HepG2 (cell line): ENCODE data around the gene CIBAR2. TPM values are rescaled to one million over a fixed set of nuclear protein-coding genes. Genes with fewer than 3 reads are reported as not detected.
A peak's percentile ranks its signal among the peaks of the same experiment; 100 is the strongest.

ENCODE experiments used
- ATM ChIP-seq: fragments of 450-650 bp; IDR thresholded peaks from 2 replicates; pipeline ENCODE4 v1.7.1; 2017; ENCODE audit warnings: mild to moderate bottlenecking, borderline replicate concordance
- BCL3 ChIP-seq: sonication (generic); formaldehyde crosslinking; IDR thresholded peaks from 2 replicates; pipeline ENCODE4 v1.5.1; 2020; ENCODE audit warnings: mild to moderate bottlenecking, missing genetic modification reagents, moderate library complexity
- BCL6 ChIP-seq: IDR thresholded peaks from 2 replicates; pipeline ENCODE4 v1.6.1; 2016; ENCODE audit warnings: missing genetic modification reagents, missing compliant biosample characterization
- DMAP1 ChIP-seq: IDR thresholded peaks from 2 replicates; pipeline ENCODE4 v1.6.1; 2016
- LCORL ChIP-seq, 2 experiments: fragments of 450-650 bp in 1 of 2; sonication (generic) in 1 of 2; formaldehyde crosslinking in 1 of 2; IDR thresholded peaks; 2 replicates each; pipeline versions ENCODE4 v1.5.0 to v1.6.1; 2017 to 2020; ENCODE audit warnings: antibody characterized with exemption in 1 of 2, missing genetic modification reagents in 1 of 2
- MAF1 ChIP-seq: sonication (generic); formaldehyde crosslinking; IDR thresholded peaks from 2 replicates; pipeline ENCODE4 v1.5.0; 2020; ENCODE audit warnings: missing genetic modification reagents, borderline replicate concordance
- MAFK ChIP-seq, 2 experiments: IDR thresholded peaks in 1 of 2; conservative IDR thresholded peaks in 1 of 2; 2 replicates each; pipeline ENCODE4 v1.6.1; 2011; ENCODE audit warnings: improper control_type of control experiment in 2 of 2, low read length in 2 of 2
- MIER3 ChIP-seq: IDR thresholded peaks from 2 replicates; pipeline ENCODE4 v1.6.1; 2016; ENCODE audit warnings: missing compliant biosample characterization, borderline replicate concordance
- PAF1 ChIP-seq: IDR thresholded peaks from 2 replicates; pipeline ENCODE4 v1.6.1; 2016; ENCODE audit warnings: missing genetic modification reagents, missing compliant biosample characterization
- TGIF2 ChIP-seq: IDR thresholded peaks from 2 replicates; pipeline ENCODE4 v1.6.1; 2016; ENCODE audit warnings: control low read depth, missing compliant biosample characterization
- ZMYM3 ChIP-seq: sonication (generic); formaldehyde crosslinking; IDR thresholded peaks from 2 replicates; pipeline ENCODE4 v1.5.1; 2020; ENCODE audit warnings: mild to moderate bottlenecking, missing genetic modification reagents
- ZNF749 ChIP-seq: sonication (generic); formaldehyde crosslinking; IDR thresholded peaks from 2 replicates; pipeline ENCODE4 v1.8.0; 2022; ENCODE audit warnings: mild to moderate bottlenecking, missing genetic modification reagents, moderate library complexity, borderline replicate concordance
- polyA plus RNA-seq, 8 experiments: library from polyadenylated mRNA; depleted of rRNA in 3 of 8; stranded (reverse) in 7 of 8; unstranded in 1 of 8; fragments of >200 nt; fragmentation: Illumina TruSeq in 4 of 8; extraction: Trizol in 4 of 8; gene quantifications; 2 replicates each; pipeline versions ENCODE4 v1.2.1 to v1.2.3, GENCODE V29; 2011 to 2016; ENCODE audit warnings: low read depth in 4 of 8, missing spikeins in 1 of 8, mixed read lengths in 1 of 8; ENCODE audit not compliant: insufficient read depth in 1 of 8
- total RNA-seq, 5 experiments: library from RNA; depleted of rRNA; stranded (reverse); fragments of >200 nt; fragmentation: Illumina TruSeq; extraction: Trizol; gene quantifications; 2 replicates each; pipeline ENCODE4 v1.2.3, GENCODE V29; 2016; ENCODE audit warnings: low read depth in 1 of 5
- TF ChIP-seq, protein P1 (sequence below): sonication (generic); formaldehyde crosslinking; IDR thresholded peaks from one replicate; pipeline ENCODE4 v1.5.1; 2020; ENCODE audit warnings: mild to moderate bottlenecking, missing genetic modification reagents; ENCODE audit errors: not compliant biosample characterization
- TF ChIP-seq, protein P2 (sequence below): sonication (generic); formaldehyde crosslinking; IDR thresholded peaks from 2 replicates; pipeline ENCODE4 v1.4.0; 2020; ENCODE audit warnings: missing genetic modification reagents
- TF ChIP-seq, protein P3 (sequence below): sonication (generic); formaldehyde crosslinking; IDR thresholded peaks from 2 replicates; pipeline ENCODE4 v1.4.0; 2020; ENCODE audit warnings: missing genetic modification reagents

CIBAR2 gene
- total and polyA plus RNA-seq, 2 of the 13 experiments (the other 11 are each of a cell fraction or from before 2014, with no cell fraction given), result not detected

DNA sequence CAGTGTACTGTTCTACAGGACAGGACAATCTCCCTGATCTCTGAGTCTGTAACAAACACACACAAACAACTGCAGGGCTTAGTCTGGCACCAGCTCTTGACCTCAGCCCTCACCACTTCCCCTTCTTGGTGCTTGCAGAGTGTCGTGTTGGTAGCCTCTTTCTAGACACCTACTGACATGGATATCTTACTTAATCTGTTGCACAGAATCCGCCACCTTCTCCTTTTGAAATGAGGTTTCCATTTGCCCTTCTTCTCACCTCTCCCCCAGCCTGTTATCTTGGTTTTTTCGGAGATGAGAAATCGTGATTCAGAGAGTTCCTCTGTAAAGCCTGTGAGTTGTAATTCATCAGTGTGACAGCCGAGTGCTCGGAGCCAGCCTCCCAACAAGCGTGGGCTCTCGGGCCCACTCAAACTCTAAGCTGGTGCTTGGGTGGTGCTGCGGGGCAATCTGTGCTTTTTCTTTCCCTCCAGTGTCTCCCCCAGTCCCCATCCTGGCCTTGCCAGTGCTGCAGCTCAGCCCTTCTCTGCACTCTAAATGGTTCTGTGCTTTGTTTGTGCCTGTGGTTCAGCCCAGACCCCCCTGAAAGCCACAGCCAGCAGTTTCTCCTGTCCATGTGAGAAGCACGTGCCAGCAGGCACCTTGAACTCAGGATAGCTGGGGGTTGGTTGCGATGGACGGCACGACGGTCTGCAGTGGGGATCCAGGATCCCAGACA is 56.6 kb downstream of the CIBAR2 start (continued):
- TF ChIP-seq, protein P1, sequence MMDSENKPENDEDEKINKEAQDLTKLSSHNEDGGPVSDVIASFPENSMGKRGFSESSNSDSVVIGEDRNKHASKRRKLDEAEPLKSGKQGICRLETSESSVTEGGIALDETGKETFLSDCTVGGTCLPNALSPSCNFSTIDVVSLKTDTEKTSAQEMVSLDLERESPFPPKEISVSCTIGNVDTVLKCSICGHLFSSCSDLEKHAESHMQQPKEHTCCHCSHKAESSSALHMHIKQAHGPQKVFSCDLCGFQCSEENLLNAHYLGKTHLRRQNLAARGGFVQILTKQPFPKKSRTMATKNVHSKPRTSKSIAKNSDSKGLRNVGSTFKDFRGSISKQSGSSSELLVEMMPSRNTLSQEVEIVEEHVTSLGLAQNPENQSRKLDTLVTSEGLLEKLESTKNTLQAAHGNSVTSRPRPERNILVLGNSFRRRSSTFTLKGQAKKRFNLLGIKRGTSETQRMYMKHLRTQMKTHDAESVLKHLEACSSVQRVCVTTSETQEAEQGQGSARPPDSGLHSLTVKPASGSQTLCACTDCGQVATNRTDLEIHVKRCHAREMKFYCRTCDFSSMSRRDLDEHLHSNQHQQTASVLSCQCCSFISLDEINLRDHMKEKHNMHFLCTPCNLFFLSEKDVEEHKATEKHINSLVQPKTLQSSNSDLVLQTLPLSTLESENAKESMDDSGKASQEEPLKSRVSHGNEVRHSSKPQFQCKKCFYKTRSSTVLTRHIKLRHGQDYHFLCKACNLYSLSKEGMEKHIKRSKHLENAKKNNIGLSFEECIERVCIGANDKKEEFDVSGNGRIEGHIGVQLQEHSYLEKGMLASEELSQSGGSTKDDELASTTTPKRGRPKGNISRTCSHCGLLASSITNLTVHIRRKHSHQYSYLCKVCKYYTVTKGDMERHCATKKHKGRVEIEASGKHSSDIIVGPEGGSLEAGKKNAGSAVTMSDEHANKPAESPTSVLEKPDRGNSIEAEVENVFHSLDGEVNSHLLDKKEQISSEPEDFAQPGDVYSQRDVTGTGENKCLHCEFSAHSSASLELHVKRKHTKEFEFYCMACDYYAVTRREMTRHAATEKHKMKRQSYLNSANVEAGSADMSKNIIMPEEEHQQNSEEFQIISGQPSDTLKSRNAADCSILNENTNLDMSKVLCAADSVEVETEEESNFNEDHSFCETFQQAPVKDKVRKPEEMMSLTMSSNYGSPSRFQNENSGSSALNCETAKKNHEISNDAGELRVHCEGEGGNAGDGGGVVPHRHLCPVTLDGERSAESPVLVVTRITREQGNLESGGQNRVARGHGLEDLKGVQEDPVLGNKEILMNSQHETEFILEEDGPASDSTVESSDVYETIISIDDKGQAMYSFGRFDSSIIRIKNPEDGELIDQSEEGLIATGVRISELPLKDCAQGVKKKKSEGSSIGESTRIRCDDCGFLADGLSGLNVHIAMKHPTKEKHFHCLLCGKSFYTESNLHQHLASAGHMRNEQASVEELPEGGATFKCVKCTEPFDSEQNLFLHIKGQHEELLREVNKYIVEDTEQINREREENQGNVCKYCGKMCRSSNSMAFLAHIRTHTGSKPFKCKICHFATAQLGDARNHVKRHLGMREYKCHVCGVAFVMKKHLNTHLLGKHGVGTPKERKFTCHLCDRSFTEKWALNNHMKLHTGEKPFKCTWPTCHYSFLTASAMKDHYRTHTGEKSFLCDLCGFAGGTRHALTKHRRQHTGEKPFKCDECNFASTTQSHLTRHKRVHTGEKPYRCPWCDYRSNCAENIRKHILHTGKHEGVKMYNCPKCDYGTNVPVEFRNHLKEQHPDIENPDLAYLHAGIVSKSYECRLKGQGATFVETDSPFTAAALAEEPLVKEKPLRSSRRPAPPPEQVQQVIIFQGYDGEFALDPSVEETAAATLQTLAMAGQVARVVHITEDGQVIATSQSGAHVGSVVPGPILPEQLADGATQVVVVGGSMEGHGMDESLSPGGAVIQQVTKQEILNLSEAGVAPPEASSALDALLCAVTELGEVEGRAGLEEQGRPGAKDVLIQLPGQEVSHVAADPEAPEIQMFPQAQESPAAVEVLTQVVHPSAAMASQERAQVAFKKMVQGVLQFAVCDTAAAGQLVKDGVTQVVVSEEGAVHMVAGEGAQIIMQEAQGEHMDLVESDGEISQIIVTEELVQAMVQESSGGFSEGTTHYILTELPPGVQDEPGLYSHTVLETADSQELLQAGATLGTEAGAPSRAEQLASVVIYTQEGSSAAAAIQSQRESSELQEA (CRISPR knock-in tag), result no peak
- TF ChIP-seq DMAP1 (CRISPR knock-in tag) (no peak), MIER3 (CRISPR knock-in tag) (no peak), ZNF749 (0 out of 2 replicates have a peak, but pooled peaks have one; percentile 16), MAFK (conservative IDR thresholded peaks at IDR 0.05 in 1 of 2, IDR thresholded peaks at IDR 0.05 in 1 of 2; ENCODE audit: low read length in 2 of 2) (no peak), MAF1 (no peak), PAF1 (no peak), TGIF2 (no peak), LCORL (IDR thresholded peaks at IDR 0.05) (no peak), LCORL (CRISPR knock-in tag; IDR thresholded peaks at IDR 0.05) (0 out of 2 replicates have a peak, but pooled peaks have one; percentile 18), BCL3 (CRISPR knock-in tag) (peak; percentile 77; the same call in 1 of the 2 replicates), ZMYM3 (CRISPR knock-in tag) (no peak; the same call in 1 of the 2 replicates), BCL6 (CRISPR knock-in tag) (no peak; the same call in 1 of the 2 replicates), ATM (no peak)
- TF ChIP-seq, protein P2, sequence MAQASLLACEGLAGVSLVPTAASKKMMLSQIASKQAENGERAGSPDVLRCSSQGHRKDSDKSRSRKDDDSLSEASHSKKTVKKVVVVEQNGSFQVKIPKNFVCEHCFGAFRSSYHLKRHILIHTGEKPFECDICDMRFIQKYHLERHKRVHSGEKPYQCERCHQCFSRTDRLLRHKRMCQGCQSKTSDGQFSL, result no peak
- TF ChIP-seq, protein P3, sequence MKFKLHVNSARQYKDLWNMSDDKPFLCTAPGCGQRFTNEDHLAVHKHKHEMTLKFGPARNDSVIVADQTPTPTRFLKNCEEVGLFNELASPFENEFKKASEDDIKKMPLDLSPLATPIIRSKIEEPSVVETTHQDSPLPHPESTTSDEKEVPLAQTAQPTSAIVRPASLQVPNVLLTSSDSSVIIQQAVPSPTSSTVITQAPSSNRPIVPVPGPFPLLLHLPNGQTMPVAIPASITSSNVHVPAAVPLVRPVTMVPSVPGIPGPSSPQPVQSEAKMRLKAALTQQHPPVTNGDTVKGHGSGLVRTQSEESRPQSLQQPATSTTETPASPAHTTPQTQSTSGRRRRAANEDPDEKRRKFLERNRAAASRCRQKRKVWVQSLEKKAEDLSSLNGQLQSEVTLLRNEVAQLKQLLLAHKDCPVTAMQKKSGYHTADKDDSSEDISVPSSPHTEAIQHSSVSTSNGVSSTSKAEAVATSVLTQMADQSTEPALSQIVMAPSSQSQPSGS (CRISPR knock-in tag), result no peak
